ENCODE data around the gene ELK4. TPM values are rescaled to one million over a fixed set of nuclear protein-coding genes. Genes with fewer than 3 reads are reported as not detected.

Gene ELK4
- total RNA-seq, 2 donors from 2014 or later = 67.8 to 91.3 TPM

DNA sequence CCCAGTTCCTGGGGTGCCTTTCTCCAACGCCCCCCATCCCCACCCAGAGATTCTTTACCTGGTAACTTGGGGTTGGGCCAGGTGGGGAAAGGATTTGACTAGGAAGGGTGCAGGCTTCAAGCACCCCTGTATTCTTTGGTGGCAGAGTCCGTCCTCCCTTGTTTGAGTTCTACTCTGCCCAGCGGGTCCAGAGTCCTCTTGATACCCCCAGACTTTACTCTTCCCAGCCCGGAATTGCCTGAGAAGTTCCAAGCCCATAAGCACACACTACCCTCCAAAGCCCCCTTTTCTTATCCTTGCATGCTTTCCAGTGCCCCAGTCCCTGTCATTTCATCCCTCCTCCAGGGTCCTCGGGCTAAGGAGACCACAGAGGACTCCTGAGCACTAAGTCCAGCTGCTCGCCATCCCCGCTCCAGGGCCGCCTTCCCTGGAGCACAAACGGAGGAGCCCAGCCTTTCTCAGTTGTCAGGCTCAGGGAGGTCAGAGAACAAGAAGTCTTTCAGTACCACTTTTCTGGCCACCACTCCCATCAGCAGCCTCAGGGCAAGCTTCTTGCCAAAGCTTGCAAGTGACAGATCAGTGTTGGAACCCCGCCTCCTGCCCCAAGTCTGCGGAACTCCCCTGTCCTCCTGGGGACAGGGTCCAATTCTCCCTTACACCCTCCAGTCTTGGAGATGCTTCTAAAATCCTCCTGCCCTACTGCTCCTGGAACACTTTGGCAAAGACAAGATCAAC lies 36.3 kb upstream of the ELK4 start:
- H3K36me3 Mint-ChIP-seq = no peaks in the 10 kb centered on the region

DNA sequence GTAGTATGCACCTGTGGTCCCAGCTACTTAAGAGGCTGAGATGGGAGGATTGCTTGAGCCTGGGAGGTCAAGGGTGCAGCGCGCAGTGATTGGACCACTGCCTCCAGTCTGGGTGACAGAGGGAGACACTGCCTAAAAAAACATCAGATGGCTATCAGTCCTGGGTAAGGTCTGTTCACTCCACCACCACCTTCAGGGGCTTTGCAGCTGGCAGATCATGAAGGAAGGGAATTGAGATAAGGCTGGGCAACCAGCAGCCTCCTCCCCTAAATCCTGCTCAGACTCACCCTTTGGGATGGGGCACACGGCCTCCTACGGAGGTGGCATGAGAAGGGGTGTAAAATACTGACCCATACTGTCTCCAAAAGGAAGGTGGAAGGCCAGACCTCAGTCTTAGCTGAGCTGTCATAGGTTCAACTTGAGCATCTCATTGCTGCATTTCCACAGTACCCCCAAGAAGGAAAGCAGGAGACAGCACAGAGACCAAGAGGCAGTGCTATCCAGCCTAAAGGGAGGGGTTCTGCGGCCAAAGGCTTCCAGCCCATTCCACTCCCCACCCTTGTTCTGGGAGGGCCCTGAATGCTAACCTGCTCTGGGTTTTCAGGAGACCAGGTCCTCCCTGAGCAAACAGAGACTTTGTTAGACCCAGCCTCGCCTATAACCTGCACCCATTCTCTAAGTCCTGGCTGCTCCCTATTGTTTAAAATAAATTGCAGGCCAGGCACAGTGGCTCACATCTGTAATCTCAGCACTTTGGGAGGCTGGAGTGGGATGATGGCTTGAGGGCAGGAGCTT lies 34.8 kb upstream of the ELK4 start:
- Mint-ChIP-seq H3K9me3 (no peaks in the 10 kb centered on the region), H3K36me3 (no peaks in the 10 kb centered on the region), H3K27ac (no peak overlapping the region)
- DNase-seq (ENCODE audit: low spot score in 2 of 2) (no peak), ATAC-seq (no peak)

More for the DNA sequence above, 36.3 kb upstream of the ELK4 start:
- Mint-ChIP-seq H3K27ac (no peak overlapping the region), H3K9me3 (no peaks in the 10 kb centered on the region)
- DNase-seq (ENCODE audit: low spot score in 2 of 2) (no peak), ATAC-seq (no peak)

DNA sequence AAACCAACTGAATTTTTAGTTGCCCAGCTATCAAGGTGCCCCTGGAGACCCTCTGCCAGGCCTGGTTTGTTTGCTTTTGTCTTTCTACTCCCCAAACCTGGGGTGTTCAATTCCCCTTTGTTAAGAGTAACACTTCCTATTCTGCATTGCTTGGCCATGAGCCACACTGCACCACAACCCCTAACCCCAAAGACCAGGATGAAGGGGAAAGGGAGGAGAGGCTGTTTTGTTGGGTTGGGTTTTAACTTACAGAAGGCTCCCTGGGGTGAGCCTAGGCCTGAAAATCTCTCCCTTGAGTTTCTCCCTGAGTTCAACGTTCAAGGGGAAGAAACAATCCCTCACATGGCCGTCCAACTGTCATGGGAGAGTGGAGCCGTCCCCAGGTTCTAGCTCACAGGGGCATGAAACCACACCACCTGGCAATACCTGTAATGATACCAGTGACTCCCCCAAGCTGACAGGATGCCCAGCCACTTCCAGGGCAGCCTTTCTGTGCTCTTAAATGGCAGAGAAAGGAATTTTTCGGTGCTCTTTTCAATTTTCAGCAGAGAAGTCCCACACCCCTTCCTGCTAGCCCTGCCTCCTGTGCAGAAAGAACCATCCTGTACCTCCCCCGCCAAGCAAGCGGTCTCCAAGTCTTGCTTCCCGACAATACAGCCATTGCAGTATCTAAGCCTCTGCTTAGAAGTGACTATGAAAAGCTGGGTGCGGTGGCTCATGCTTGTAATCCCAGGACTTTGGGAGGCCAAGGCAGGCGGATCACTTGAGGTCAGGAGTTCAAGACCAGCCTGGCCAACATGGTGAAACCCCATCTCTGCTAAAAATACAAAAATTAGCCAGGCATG lies 33.6 kb upstream of the ELK4 start:
- Mint-ChIP-seq H3K9me3 (no peaks in the 10 kb centered on the region), H3K36me3 (no peaks in the 10 kb centered on the region), H3K27ac (peak overlapping the region in 1 of 2 donors; percentile 15)
- DNase-seq (ENCODE audit: low spot score in 2 of 2) (no peak), ATAC-seq (no peak)

DNA sequence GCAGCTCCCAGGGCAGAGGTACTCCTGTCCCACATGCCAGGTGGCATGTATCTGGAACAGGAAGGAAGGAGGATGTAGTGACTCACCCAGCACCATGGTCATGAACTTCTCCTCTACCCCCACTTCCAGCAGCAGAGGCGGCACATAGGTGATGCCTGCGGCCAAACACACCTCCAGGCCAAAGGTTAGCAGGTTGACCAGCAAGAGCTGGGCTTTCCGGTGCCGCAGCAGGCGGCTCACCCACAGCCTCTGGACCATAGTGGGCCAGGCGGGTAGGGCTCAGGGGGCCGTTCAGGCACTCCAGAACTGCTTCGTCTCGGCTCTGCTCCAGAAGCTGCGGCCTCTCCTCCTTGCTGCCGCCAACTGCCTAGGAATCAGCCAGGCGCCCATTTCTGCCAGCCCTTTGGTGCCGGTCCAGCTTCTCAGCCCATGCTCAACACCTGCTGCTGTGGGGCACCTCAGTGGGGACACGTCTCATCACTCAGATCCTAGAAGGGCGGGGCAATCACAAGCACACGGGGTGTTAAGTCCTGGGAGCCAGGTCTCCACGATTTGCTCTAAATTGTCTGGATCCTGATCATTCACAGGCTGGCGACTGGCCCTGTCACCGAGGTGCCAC lies 32.7 kb upstream of the ELK4 start:
- DNase-seq (ENCODE audit: low spot score in 2 of 2) (no peak), ATAC-seq (no peak)
- Mint-ChIP-seq H3K9me3 (no peaks in the 10 kb centered on the region), H3K27ac (no peak overlapping the region), H3K36me3 (no peaks in the 10 kb centered on the region)

DNA sequence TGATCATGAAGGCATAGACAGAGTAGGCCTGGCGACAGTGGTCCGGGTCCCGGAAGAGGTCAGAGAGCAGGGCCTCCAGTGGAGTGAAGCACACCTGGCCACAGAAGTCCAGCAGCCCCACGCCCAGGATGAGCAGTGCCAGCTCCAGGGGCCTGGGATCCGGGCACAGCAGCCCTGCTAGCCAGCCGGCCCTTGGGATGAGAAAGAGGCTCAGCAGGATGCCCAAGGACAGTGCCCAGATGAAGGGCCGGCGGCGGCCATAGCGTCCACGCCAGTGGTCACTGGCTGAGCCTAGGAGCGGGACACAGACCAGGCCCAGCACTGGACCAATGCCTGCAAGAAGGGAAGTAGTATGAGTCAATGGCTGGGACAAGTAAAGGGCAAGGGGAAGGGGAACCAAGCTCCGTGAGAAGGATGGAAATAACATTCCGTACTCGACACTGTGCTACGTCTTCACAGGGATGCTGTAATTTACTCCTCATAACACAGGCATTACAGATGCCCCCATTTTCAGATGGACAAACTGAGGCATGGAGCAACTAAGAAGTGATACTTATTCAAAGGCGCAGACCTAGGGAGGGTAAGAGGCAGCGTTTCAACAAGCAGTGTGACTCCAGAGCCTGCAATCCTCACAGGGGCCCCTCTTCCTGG lies 31.6 kb upstream of the ELK4 start:
- no peak for DNase-seq (ENCODE audit: low spot score in 2 of 2)
- H3K36me3 Mint-ChIP-seq = no peaks in the 10 kb centered on the region
- H3K9me3 Mint-ChIP-seq = no peaks in the 10 kb centered on the region
- H3K27ac Mint-ChIP-seq = no peak overlapping the region
- no peak for ATAC-seq

GRCh38 chr1:205662791-205663190 lies 31.0 kb upstream of the ELK4 start:
- DNase-seq (ENCODE audit: low spot score in 2 of 2) = no peak
- Mint-ChIP-seq H3K27ac (no peak overlapping the region), H3K9me3 (no peaks in the 10 kb centered on the region), H3K36me3 (no peaks in the 10 kb centered on the region)
- no peak for ATAC-seq

DNA sequence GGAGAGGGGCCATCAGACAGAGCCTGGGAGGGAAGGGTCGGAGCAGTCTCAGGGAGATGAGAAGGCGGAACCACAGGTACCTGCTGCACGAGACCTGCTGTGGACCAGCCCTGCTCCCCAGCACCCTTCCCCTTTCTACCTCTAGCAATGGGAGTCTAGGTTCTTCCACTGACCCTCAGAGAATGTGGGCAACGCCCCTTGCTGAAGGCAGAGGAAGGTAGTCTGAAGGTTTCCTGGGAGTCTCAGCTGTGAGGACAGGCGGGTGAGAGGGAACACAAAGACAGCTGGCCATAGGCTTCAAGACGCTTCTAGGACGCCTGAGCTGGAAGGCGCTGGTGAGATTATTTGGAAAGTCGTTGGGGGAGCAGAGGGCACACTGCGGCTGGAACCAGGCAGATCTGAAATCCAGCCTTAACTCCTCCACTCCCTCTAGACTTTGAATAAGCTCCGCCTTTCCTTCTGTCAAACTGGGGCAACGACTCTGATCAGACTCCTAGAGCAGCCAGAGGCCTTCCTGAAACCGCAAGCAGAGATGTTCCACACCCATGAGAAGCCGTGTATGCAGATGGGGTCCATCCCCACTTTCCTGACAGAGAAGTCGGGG lies 30.4 kb upstream of the ELK4 start:
- Mint-ChIP-seq H3K27ac (no peak overlapping the region), H3K36me3 (no peaks in the 10 kb centered on the region), H3K9me3 (no peaks in the 10 kb centered on the region)
- ATAC-seq (no peak), DNase-seq (ENCODE audit: low spot score in 2 of 2) (no peak)

DNA sequence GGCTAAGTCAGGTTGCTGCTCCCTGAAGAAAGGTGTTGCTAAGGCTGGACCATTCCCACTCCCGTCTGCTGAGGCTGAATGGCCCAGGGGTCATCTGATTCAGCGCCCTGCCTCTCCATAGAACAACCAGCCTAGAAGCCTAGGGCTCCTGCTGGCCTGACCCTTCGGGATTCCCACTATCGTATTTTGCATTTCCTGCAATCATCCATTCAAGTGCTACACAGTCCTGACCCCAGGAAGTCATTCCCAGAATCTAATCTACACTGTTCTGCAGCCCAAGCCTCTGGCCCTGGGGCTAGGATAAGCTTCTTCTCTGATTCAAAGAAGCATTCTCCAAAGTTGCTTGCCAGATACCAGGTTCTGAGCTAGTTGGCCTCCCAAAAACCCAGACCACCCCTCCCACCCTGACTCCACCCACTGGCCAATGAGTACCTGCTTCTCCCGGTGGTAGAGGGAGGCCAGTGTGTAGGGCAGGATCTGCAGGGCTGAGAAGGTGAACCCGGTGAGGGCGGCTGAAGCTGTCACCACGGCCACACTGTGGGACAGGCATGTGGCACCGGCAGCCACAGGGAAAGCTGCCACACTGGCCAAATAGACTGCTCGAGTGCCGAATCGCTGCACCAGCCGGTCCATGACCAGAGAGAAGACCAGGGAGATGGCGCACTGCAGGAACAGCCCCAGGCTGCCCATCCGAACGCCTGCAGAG lies 29.8 kb upstream of the ELK4 start:
- DNase-seq (ENCODE audit: low spot score in 2 of 2) (no peak), ATAC-seq (no peak)
- Mint-ChIP-seq H3K27ac (no peak overlapping the region), H3K36me3 (no peaks in the 10 kb centered on the region), H3K9me3 (no peaks in the 10 kb centered on the region)

DNA sequence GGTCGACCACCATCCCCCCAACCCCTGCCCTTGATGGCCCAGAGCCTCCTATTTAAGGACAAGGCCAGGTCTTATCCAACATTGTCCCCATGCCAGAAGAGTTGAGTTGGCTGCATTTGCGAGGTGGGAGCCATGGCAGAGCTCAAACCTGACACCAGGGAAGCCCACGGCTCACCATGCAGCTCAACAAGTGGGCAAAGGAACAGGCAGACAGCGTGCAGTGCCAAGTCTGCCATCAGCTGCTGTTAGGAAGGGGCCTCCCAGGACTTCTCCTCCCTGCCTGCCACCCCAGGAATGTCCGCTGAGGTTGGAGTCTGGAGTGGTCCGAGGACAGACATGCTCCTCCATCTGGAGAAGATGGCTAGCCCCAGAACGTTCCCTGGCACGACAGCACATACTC lies 28.6 kb upstream of the ELK4 start:
- no peak for DNase-seq (ENCODE audit: low spot score in 2 of 2)
- H3K36me3 Mint-ChIP-seq = no peaks in the 10 kb centered on the region
- no peaks in the 10 kb centered on the region for H3K9me3 Mint-ChIP-seq
- no peak for ATAC-seq
- H3K27ac Mint-ChIP-seq = peak overlapping the region in 1 of 2 donors; percentile 30

DNA sequence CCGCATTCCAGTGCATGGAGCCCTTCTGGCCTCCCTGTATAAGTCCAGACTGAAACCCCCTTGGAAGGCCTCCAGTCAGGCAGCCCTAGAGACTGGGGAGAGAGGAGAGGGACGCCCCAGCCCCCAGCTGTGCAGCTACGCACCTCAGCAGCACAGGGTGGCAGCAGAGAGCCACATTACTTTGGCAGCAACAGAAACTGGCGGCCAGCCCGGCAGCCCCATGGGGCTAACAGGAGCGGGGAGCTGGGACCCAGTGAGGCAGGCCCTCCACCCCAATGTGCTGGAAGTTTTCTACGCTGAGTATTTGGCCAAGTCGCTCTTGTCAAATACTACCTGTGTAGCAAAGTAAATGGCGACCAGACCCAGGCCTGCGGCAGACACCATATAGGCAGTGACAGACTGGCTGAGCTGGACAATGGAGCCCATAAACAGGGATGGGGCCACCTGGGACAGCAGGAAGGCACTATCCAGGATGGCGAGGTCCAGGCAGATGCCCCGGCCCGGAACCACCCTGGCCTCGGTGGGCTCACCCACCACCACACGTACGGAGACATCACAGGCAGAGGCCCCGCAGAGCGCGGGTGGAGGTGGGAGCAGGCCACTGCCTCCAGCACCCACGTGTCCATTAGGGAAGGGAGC lies 27.3 kb upstream of the ELK4 start:
- Mint-ChIP-seq H3K36me3 (no peaks in the 10 kb centered on the region), H3K27ac (peak overlapping the region in 1 of 2 donors; percentile 75), H3K9me3 (no peaks in the 10 kb centered on the region)
- DNase-seq (ENCODE audit: low spot score in 2 of 2) (peak; percentile 70 to 82), ATAC-seq (peak; percentile 92)

GRCh38 chr1:205656236-205656635 lies 24.4 kb upstream of the ELK4 start:
- ATAC-seq = no peak
- Mint-ChIP-seq H3K36me3 (no peaks in the 10 kb centered on the region), H3K9me3 (no peaks in the 10 kb centered on the region), H3K27ac (no peak overlapping the region)
- no peak for DNase-seq (ENCODE audit: low spot score in 2 of 2)

GRCh38 chr1:205652984-205653383 lies 21.2 kb upstream of the ELK4 start:
- Mint-ChIP-seq H3K36me3 (no peaks in the 10 kb centered on the region), H3K27ac (no peak overlapping the region), H3K9me3 (no peaks in the 10 kb centered on the region)
- no peak for ATAC-seq
- DNase-seq (ENCODE audit: low spot score in 2 of 2) = no peak

DNA sequence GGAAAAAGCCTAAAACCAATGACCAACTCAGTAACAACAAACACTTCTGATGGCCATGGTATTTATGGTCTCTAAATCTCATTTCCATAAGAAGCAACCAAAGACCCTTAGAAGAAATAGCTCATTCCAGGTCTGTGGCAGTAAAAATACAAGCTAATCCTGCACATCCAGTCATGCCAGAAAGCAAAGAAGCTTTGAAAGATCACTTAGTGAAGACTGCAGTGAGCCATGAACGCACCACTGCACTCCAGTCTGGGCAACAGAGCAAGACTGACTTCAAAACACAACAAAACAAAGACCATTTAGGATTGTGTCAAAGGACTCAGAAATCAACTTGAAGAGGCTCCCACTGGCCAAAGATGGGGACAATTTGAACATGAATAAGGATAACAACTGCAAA lies 18.4 kb upstream of the ELK4 start:
- no peak for DNase-seq (ENCODE audit: low spot score in 2 of 2)
- no peak for ATAC-seq
- no peaks in the 10 kb centered on the region for H3K9me3 Mint-ChIP-seq
- H3K27ac Mint-ChIP-seq = no peak overlapping the region
- H3K36me3 Mint-ChIP-seq = no peaks in the 10 kb centered on the region

DNA sequence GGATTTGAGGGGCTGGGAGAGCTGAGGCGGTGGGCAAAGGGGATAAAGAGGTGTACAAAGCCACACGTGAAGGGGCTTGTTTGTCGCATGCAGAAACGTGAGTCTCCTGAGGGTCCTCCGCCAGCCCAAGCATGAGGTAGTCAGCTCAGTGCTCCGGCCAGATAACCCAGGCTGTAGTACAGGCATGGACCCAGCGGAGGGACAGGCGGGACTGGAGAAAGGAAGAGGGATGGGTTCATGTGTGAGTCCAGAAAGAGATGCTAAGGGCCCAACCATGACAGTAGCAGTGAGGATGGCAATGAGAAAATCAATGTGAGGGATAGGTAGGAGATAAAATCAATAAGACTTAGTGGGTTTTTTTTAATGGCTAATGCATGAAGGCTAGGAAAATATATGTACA lies 13.7 kb upstream of the ELK4 start:
- no peaks in the 10 kb centered on the region for H3K9me3 Mint-ChIP-seq
- no peak for ATAC-seq
- no peaks in the 10 kb centered on the region for H3K36me3 Mint-ChIP-seq

DNA sequence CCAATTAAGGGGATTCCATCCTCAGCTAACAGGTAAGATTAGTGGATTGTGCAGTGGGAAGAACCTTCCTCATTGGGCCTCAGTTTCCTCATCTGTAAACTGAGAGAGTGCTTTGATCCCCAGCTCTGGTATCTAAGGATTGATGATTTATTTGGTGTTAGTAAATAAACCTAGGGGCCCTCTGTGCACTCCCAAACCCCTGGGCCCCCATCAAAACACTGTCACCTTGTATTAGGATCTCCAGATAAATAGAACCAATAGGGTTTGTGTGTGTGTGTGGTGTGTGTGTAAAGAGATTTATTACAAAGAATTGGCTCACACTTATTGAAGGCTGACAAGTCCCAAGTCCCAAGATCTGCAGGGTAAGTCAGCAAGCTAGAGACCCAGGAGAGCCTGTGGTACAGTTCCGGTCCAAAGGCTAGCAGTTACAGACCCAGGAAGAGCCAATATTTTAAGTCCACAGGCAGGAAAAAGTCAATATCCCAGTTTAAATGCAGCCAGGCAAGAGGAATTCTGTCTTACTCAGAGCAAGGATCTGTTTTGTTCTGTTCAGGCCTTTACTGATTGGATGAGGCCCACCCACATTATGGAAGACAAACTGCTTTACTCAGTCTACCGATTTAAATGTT lies 11.0 kb upstream of the ELK4 start:
- no peaks in the 10 kb centered on the region for H3K9me3 Mint-ChIP-seq
- DNase-seq (ENCODE audit: low spot score in 2 of 2) = no peak
- H3K36me3 Mint-ChIP-seq = no peaks in the 10 kb centered on the region
- H3K27ac Mint-ChIP-seq = no peak overlapping the region
- ATAC-seq = no peak

More for the DNA sequence above, 13.7 kb upstream of the ELK4 start:
- no peak overlapping the region for H3K27ac Mint-ChIP-seq
- DNase-seq (ENCODE audit: low spot score in 2 of 2) = no peak
